Panc1 (cell line): ENCODE data around the gene MRGPRF.

Source experiments
- CTCF ChIP-seq: fragments of 450-650 bp; IDR thresholded peaks from 2 replicates; pipeline ENCODE4 v1.5.1; 2017; ENCODE audit warnings: mild to moderate bottlenecking
- POLR2AphosphoS5 ChIP-seq: IDR thresholded peaks from 2 replicates; pipeline ENCODE4 v1.6.1; 2012; ENCODE audit warnings: mild to moderate bottlenecking, low read depth, low read length, moderate library complexity
- REST ChIP-seq, 2 experiments: IDR thresholded peaks; 2 replicates each; pipeline ENCODE4 v1.6.1; 2011 to 2012; ENCODE audit warnings: low read depth in 2 of 2, control low read depth in 1 of 2, low read length in 1 of 2, mild to moderate bottlenecking in 1 of 2, moderate library complexity in 1 of 2; ENCODE audit not compliant: insufficient read depth in 1 of 2
- SIN3A ChIP-seq: IDR thresholded peaks from 2 replicates; pipeline ENCODE4 v1.6.1; 2012; ENCODE audit warnings: low read depth, mild to moderate bottlenecking, low read length, moderate library complexity, borderline replicate concordance; ENCODE audit not compliant: insufficient read depth
- TCF7L2 ChIP-seq: IDR thresholded peaks from 2 replicates; pipeline ENCODE4 v1.6.1; 2011; ENCODE audit warnings: mild to moderate bottlenecking, low read depth, low read length, inconsistent platforms

- TF ChIP-seq CTCF: no peak
- TF ChIP-seq POLR2AphosphoS5: no peak
- no peak for TF ChIP-seq REST (IDR thresholded peaks at IDR 0.05; ENCODE audit: insufficient read depth in 1 of 2, low read depth in 2 of 2, low read length in 1 of 2)
- no peak for TF ChIP-seq TCF7L2
- TF ChIP-seq SIN3A: no peak
Observed at GRCh38 chr11:68974421-68975194, 38.4 kb downstream of the MRGPRF start.
